ENCODE data around the gene CHRNB4. TPM values are rescaled to one million over a fixed set of nuclear protein-coding genes. Genes with fewer than 3 reads are reported as not detected.

CHRNB4 gene
- total RNA-seq, 4 donors from 2014 or later: not detected

DNA sequence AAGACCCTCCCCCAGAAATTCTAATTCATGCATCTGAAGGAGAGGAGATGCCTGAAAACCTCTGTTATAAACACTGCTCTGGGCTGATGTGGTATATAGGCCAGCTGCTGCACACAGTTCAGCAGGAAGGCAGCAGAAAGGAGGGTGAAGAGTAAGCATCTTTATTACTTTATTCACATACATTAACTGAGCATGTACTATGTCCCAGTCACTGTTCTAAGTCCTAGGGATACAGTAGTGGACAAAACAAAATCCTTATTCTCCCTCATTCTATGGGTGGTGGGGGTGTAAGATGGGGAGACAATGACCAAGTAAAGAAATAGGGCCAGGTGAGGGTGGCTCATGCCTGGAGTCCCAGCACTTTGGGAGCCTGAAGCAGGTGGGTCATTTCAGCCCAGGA, 17.8 kb upstream of the CHRNB4 start:
- TF ChIP-seq, protein P1, sequence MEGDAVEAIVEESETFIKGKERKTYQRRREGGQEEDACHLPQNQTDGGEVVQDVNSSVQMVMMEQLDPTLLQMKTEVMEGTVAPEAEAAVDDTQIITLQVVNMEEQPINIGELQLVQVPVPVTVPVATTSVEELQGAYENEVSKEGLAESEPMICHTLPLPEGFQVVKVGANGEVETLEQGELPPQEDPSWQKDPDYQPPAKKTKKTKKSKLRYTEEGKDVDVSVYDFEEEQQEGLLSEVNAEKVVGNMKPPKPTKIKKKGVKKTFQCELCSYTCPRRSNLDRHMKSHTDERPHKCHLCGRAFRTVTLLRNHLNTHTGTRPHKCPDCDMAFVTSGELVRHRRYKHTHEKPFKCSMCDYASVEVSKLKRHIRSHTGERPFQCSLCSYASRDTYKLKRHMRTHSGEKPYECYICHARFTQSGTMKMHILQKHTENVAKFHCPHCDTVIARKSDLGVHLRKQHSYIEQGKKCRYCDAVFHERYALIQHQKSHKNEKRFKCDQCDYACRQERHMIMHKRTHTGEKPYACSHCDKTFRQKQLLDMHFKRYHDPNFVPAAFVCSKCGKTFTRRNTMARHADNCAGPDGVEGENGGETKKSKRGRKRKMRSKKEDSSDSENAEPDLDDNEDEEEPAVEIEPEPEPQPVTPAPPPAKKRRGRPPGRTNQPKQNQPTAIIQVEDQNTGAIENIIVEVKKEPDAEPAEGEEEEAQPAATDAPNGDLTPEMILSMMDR (IDR thresholded peaks at IDR 0.05): no peak
- DNase-seq (ENCODE audit: low spot score) (no peak), ATAC-seq (ENCODE audit: low FRiP score) (no peak)

DNA sequence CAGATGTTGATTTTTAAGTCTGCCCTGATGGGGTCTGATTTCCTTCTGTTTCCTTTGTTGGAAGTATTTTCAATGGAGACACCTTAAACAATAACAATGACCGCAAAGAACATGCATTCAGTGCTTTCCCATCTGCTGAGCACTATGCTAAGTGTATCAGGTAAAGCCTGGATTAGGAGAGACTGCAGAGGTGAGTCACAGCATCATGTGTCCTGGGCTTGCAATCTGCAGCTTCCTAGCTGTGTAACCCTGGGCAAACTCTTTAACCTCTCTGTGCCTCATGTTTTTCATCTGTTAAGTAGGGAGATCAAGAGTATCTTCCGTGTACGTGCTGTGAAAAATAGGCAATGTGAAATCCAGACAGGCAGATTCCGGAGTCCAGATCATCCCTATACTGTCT, 13.3 kb upstream of the CHRNB4 start:
- DNase-seq (ENCODE audit: low spot score) (no peak), ATAC-seq (ENCODE audit: low FRiP score) (no peak)
- TF ChIP-seq, protein P1 (IDR thresholded peaks at IDR 0.05): no peak

DNA sequence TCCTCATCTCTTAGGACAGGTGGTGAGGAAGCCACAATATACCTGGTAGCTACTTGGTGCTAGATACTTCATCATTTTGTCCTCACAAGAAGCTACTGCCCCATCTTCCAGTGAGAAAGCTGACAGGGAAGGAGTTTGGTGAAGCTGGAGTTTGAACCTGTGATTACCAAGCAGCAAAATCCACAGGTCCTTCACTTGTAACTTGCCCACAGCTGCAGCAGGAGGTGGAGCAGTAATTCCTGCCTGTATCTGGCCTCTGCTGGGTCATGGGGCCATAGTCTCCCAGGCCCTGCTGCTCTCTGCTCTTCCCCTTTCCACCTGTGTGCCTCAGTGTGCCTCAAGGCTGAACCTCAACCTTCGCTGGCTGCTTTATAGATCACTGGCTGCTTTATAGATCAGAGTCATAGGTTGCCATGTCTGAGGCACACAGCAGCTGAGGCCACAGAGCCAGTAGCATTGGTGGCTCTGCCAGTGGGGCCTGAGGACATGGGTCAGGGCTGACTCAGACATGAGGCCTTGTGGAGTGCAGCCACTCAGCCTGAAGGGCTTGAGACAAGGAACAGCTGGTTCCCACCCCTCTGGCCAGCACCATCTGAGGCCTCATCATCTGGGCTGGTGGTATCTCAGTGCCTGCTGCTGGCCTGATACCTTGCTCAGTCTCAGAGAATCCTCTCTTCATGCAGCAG, 11.1 kb upstream of the CHRNB4 start:
- ATAC-seq (ENCODE audit: low FRiP score): no peak
- TF ChIP-seq, protein P1 (IDR thresholded peaks at IDR 0.05): no peak
- DNase-seq (ENCODE audit: low spot score): no peak

GRCh38 chr15:78651007-78651406, 10.0 kb upstream of the CHRNB4 start:
- ATAC-seq (ENCODE audit: low FRiP score): no peak
- no peak for DNase-seq (ENCODE audit: low spot score)
- TF ChIP-seq, protein P1 (IDR thresholded peaks at IDR 0.05): no peak

- DNase-seq (ENCODE audit: low spot score): no peak
- no peak for ATAC-seq (ENCODE audit: low FRiP score)
- TF ChIP-seq, protein P1 (IDR thresholded peaks at IDR 0.05): no peak
Observed at GRCh38 chr15:78650022-78650421, 9.0 kb upstream of the CHRNB4 start.

DNA sequence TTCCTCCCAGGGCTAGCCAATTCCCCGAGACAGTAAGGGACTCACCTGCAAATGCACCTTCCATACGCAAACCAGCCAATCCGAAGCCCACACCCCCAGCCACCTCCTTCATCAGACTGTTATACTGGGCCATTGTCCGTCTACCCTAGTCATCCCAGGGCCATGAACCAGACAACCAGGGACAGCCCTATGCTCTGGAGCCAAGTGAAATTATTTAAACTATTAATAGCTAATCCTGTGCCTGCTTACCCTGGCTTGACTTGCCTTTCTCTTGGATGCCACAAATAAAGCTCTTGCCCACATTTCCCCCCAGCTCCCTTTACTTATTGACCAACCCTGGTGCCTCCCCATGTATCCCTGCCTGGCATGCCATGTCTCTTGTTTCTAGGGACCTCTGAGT, 4.0 kb upstream of the CHRNB4 start:
- TF ChIP-seq, protein P1 (IDR thresholded peaks at IDR 0.05): no peak
- DNase-seq (ENCODE audit: low spot score) (no peak), ATAC-seq (ENCODE audit: low FRiP score) (no peak)

GRCh38 chr15:78642331-78642730, 1.3 kb upstream of the CHRNB4 start:
- DNase-seq (ENCODE audit: low spot score) (no peak), ATAC-seq (ENCODE audit: low FRiP score) (no peak)

More at GRCh38 chr15:78642331-78642730, 1.3 kb upstream of the CHRNB4 start:
- TF ChIP-seq, protein P1 (IDR thresholded peaks at IDR 0.05): no peak

All from omental fat pad (tissue), 4 donors.